PFSK-1 (cell line): ENCODE measurements around the gene CPT1A.

ENCODE experiments used
- FOXP2 ChIP-seq: optimal IDR thresholded peaks from 2 replicates; pipeline ENCODE3; 2011; ENCODE audit warnings: borderline replicate concordance, control low read depth, inconsistent platforms; ENCODE audit not compliant: insufficient read depth; ENCODE audit errors: extremely low read length, extremely low read depth
- POLR2AphosphoS5 ChIP-seq: IDR thresholded peaks from 2 replicates; pipeline ENCODE4 v1.6.1; 2012; ENCODE audit warnings: low read depth, mild to moderate bottlenecking, control low read depth, low read length, moderate library complexity
- REST ChIP-seq, 2 experiments: IDR thresholded peaks; 2 replicates each; pipeline versions ENCODE4 v1.6.1 to v1.8.0; 2011 to 2012; ENCODE audit warnings: low read depth in 2 of 2, low read length in 2 of 2, control low read depth in 1 of 2, inconsistent platforms in 1 of 2, mild to moderate bottlenecking in 1 of 2, moderate library complexity in 1 of 2; ENCODE audit not compliant: insufficient read depth in 1 of 2
- SIN3A ChIP-seq: IDR thresholded peaks from 2 replicates; pipeline ENCODE4 v1.6.1; 2012; ENCODE audit warnings: mild to moderate bottlenecking, low read length, moderate library complexity, borderline replicate concordance; ENCODE audit not compliant: insufficient read depth
- TAF1 ChIP-seq: IDR thresholded peaks from 2 replicates; pipeline ENCODE4 v1.6.1; 2012; ENCODE audit warnings: low read length, control low read depth, borderline replicate concordance; ENCODE audit not compliant: insufficient read depth

The CPT1A gene

GRCh38 chr11:68827733-68828132 lies 14.0 kb downstream of the CPT1A start:
- TF ChIP-seq REST (IDR thresholded peaks at IDR 0.05; ENCODE audit: insufficient read depth in 1 of 2, low read depth in 2 of 2, low read length in 2 of 2): no peak
- TF ChIP-seq POLR2AphosphoS5: no peak
- no peak for TF ChIP-seq SIN3A

DNA sequence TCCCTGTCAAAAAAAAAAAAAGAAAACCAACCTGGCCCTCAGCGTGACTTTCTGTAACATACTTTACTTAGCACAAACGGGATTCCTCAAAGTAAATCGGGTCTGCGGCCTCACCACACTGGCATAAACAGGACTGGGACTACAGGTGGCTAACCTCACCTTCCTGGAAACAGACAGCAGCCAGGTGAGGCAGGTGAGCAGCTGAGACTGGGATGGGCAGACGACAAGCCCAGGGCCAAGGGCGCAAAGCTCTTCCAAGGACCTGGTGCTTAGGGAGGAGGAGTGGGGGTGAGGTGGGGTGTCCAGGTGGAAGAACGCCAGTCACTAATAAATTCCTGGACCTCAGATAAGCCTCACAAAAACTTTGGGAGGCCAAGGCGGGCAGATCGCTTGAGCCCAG lies 15.0 kb downstream of the CPT1A start:
- TF ChIP-seq REST (IDR thresholded peaks at IDR 0.05; ENCODE audit: insufficient read depth in 1 of 2, low read depth in 2 of 2, low read length in 2 of 2) (no peak), POLR2AphosphoS5 (no peak)

- TF ChIP-seq FOXP2 (no peak), POLR2AphosphoS5 (no peak)
Observed at GRCh38 chr11:68825571-68825970, 16.1 kb downstream of the CPT1A start.

GRCh38 chr11:68822546-68822945 lies 19.2 kb downstream of the CPT1A start:
- TF ChIP-seq POLR2AphosphoS5 (no peak), REST (IDR thresholded peaks at IDR 0.05; ENCODE audit: insufficient read depth in 1 of 2, low read depth in 2 of 2, low read length in 2 of 2) (no peak), FOXP2 (no peak), TAF1 (no peak), SIN3A (no peak)

DNA sequence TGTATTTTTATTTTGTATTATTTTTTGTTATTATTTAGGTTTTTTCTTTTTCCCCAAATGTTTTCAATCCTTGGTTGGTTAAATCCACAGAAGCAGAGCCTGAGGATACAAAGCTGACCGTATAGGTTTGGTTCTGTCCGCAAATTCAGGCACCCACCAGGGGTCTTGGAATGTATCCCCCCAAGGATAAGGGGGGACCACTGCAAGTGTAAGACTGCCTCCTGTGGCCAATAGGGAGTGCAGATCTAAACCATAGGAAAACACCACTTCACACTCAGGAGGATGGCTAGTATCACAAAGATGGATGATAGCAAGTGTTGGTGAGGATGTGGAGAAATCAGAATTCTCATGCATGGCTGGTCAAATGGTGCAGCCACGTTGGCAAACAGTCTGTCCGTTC lies 20.0 kb downstream of the CPT1A start:
- no peak for TF ChIP-seq POLR2AphosphoS5
- no peak for TF ChIP-seq REST (IDR thresholded peaks at IDR 0.05; ENCODE audit: insufficient read depth in 1 of 2, low read depth in 2 of 2, low read length in 2 of 2)
- TF ChIP-seq FOXP2: no peak
- TF ChIP-seq TAF1: no peak
- no peak for TF ChIP-seq SIN3A

DNA sequence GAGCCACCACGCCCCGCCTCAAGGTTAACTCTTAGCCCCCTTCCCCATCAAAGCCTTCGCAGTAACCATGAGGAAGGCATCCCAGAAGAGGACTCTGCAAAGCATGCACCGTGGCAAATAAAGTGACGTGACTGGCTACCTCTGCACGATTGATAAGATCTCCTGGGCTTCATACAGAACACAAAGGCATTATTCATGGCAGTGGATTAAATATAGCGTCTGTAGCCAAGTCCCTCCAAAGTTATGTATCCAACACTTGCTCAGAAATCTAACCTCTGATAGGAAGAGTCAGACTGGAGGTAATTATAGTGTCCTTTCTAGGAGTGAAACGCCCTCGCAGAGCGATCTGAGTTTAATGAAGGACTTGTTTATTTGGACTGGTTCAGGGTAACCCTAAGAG lies 22.4 kb downstream of the CPT1A start:
- TF ChIP-seq FOXP2 (no peak), TAF1 (no peak), SIN3A (no peak), REST (IDR thresholded peaks at IDR 0.05; ENCODE audit: insufficient read depth in 1 of 2, low read depth in 2 of 2, low read length in 2 of 2) (no peak), POLR2AphosphoS5 (no peak)
